Panc1 (cell line): ENCODE data around the gene FHIT.

Experiments used
- POLR2AphosphoS5 ChIP-seq: IDR thresholded peaks from 2 replicates; pipeline ENCODE4 v1.6.1; 2012; ENCODE audit warnings: mild to moderate bottlenecking, low read depth, low read length, moderate library complexity
- TF ChIP-seq, protein P1 (sequence below): fragments of 450-650 bp; IDR thresholded peaks from 2 replicates; pipeline ENCODE4 v1.5.1; 2017; ENCODE audit warnings: mild to moderate bottlenecking

DNA sequence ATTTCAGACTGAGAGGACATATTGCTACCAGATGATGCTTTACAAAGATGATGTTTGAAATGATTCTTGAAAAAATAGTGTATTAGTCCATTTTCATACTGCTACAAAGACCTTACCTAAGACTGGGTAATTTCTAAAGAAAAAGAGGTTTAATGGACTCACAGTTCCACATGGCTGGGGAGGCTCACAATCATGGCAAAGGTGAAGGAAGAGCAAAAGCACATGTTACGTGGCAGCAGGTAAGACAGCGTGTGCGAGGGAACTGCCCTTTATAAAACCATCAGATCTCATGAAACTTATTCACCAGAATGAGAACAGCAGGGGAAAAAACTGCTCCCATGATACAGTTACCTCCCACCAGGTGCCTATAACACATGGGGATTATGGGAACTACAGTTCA lies 1543.0 kb downstream of the FHIT start:
- TF ChIP-seq, protein P1, sequence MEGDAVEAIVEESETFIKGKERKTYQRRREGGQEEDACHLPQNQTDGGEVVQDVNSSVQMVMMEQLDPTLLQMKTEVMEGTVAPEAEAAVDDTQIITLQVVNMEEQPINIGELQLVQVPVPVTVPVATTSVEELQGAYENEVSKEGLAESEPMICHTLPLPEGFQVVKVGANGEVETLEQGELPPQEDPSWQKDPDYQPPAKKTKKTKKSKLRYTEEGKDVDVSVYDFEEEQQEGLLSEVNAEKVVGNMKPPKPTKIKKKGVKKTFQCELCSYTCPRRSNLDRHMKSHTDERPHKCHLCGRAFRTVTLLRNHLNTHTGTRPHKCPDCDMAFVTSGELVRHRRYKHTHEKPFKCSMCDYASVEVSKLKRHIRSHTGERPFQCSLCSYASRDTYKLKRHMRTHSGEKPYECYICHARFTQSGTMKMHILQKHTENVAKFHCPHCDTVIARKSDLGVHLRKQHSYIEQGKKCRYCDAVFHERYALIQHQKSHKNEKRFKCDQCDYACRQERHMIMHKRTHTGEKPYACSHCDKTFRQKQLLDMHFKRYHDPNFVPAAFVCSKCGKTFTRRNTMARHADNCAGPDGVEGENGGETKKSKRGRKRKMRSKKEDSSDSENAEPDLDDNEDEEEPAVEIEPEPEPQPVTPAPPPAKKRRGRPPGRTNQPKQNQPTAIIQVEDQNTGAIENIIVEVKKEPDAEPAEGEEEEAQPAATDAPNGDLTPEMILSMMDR, result no peak
- TF ChIP-seq POLR2AphosphoS5, result no peak
